ENCODE results near the gene TENT4A.

TENT4A gene

GRCh38 chr5:6718718-6719117 lies 5.5 kb downstream of the TENT4A start:
- DNase-seq: no peak

GRCh38 chr5:6719417-6719816 lies 6.2 kb downstream of the TENT4A start:
- DNase-seq: no peak

GRCh38 chr5:6719896-6720560 lies 6.8 kb downstream of the TENT4A start:
- no peak for DNase-seq

GRCh38 chr5:6720561-6720921 lies 7.3 kb downstream of the TENT4A start:
- DNase-seq: no peak

- no peak for DNase-seq
These were observed 8.2 kb downstream of the TENT4A start for GRCh38 chr5:6721442-6721841.

GRCh38 chr5:6722015-6722414 lies 8.8 kb downstream of the TENT4A start:
- DNase-seq: no peak

- DNase-seq: no peak
These were observed 10.0 kb downstream of the TENT4A start for GRCh38 chr5:6723122-6723815.

- no peak for DNase-seq
These were observed 10.6 kb downstream of the TENT4A start for GRCh38 chr5:6723816-6724300.

GRCh38 chr5:6724321-6724929 lies 11.2 kb downstream of the TENT4A start:
- no peak for DNase-seq

GRCh38 chr5:6725421-6725820 lies 12.2 kb downstream of the TENT4A start:
- no peak for DNase-seq

GRCh38 chr5:6726006-6726405 lies 12.8 kb downstream of the TENT4A start:
- no peak for DNase-seq

GRCh38 chr5:6727231-6727630 lies 14.0 kb downstream of the TENT4A start:
- DNase-seq: no peak

- DNase-seq: no peak
These were observed 15.0 kb downstream of the TENT4A start for GRCh38 chr5:6728011-6728794.

- no peak for DNase-seq
These were observed 15.6 kb downstream of the TENT4A start for GRCh38 chr5:6728795-6729183.

GRCh38 chr5:6729386-6730310 lies 16.4 kb downstream of the TENT4A start:
- DNase-seq: no peak

GRCh38 chr5:6730407-6730806 lies 17.2 kb downstream of the TENT4A start:
- DNase-seq: no peak

- DNase-seq: no peak
These were observed 17.6 kb downstream of the TENT4A start for GRCh38 chr5:6730807-6731206.

- DNase-seq: no peak
These were observed 18.4 kb downstream of the TENT4A start for GRCh38 chr5:6731465-6732237.

- DNase-seq: no peak
These were observed 19.6 kb downstream of the TENT4A start for GRCh38 chr5:6732634-6733410.

- DNase-seq: no peak
These were observed 20.4 kb downstream of the TENT4A start for GRCh38 chr5:6733411-6734242.
